K562 (cell line): Measurements from ENCODE around the gene TIMM17A. TPM values are rescaled to one million over a fixed set of nuclear protein-coding genes. Genes with fewer than 3 reads are reported as not detected.

Experiments
- ATAC-seq: fragments of 200-7000 bp; cut with Tn5 transposase; 3 replicates; pipeline ENCODE4 v1.9.1; 2020; ENCODE audit warnings: moderate library complexity
- BruUV-seq: library from RNA; stranded (reverse); fragments of 400-500 nt; replicated peaks from 2 replicates; lab custom pipeline; 2021; lab: Mats Ljungman, UMichigan
- CTCF ChIA-PET: fragments of 300-600 bp; formaldehyde crosslinking; extraction: SDS; loops from one replicate; lab custom pipeline; 2021; ENCODE audit warnings: low intra/inter-chr PET ratio; lab: Yijun Ruan, JAX
- POLR2A ChIA-PET: fragments of 300-600, 350-650 bp; sonication (Branson Sonifier 250); formaldehyde crosslinking; extraction: SDS; loops from one replicate; lab custom pipeline; 2021; ENCODE audit warnings: antibody characterized with exemption, inconsistent platforms; lab: Yijun Ruan, JAX
- DNase-seq, 4 experiments: peaks; one replicate each; pipeline versions ENCODE4 v3.0.0 to v3.0.0-alpha.2; 2011 to 2018; ENCODE audit warnings: low spot score in 3 of 4, mixed read lengths in 3 of 4; ENCODE audit errors: extremely low read depth in 1 of 4
- FAIRE-seq: peaks from 2 replicates; lab custom pipeline; 2011; peaks lifted over from hg19 to GRCh38; lab: Jason Lieb, UNC
- H2AFZ ChIP-seq: 2 replicates; pipeline ENCODE4 v1.6.0; 2011; ENCODE audit warnings: low read depth, low read length, control low read depth, inconsistent platforms
- H3K27ac ChIP-seq: fragments of 200-600 bp; 3 replicates; pipeline ENCODE4 v1.8.0; 2011; ENCODE audit warnings: low read depth, mild to moderate bottlenecking, control low read depth, inconsistent platforms, low read length, moderate library complexity, mixed read lengths; ENCODE audit errors: extremely low read depth
- H3K27me3 ChIP-seq, 2 experiments: fragments of 300-600 bp in 1 of 2; 2 replicates in 1 of 2; 3 replicates in 1 of 2; pipeline versions ENCODE4 v1.6.0 to v1.8.0; 2011; ENCODE audit warnings: inconsistent platforms in 2 of 2, low read length in 2 of 2, mild to moderate bottlenecking in 1 of 2, mixed read lengths in 1 of 2, moderate library complexity in 1 of 2; ENCODE audit not compliant: control insufficient read depth in 2 of 2, insufficient read depth in 2 of 2
- H3K36me3 ChIP-seq: fragments of 300-600 bp; 3 replicates; pipeline ENCODE4 v1.8.0; 2011; ENCODE audit warnings: mild to moderate bottlenecking, low read length, inconsistent platforms; ENCODE audit not compliant: control insufficient read depth, insufficient read depth
- H3K4me1 ChIP-seq, 2 experiments: fragments of 200-600 bp in 1 of 2; replicated peaks in 1 of 2; 2 replicates in 1 of 2; 3 replicates in 1 of 2; pipeline versions ENCODE4 v1.5.1 to v1.8.0; 2011; ENCODE audit warnings: inconsistent platforms in 2 of 2, low read length in 2 of 2, mild to moderate bottlenecking in 1 of 2, mixed read lengths in 1 of 2, moderate library complexity in 1 of 2; ENCODE audit not compliant: control insufficient read depth in 2 of 2, insufficient read depth in 2 of 2
- H3K4me2 ChIP-seq: 2 replicates; pipeline ENCODE4 v1.6.1; 2011; ENCODE audit warnings: low read length, control low read depth, inconsistent platforms, mixed read lengths; ENCODE audit not compliant: insufficient read depth
- H3K4me3 ChIP-seq: fragments of 200-600 bp; sonication (generic), shearing (Covaris generic); 2 replicates; pipeline ENCODE4 v1.5.1; 2016; ENCODE audit warnings: control low read depth, inconsistent platforms
- H3K79me2 ChIP-seq: fragments of 200-600 bp; 3 replicates; pipeline ENCODE4 v1.8.0; 2011; ENCODE audit warnings: low read length, inconsistent platforms; ENCODE audit not compliant: control insufficient read depth, insufficient read depth
- H3K9ac ChIP-seq, 2 experiments: 2 replicates each; pipeline versions ENCODE4 v1.6.0 to v1.6.1; 2011; ENCODE audit warnings: low read depth in 2 of 2, low read length in 2 of 2, control low read depth in 1 of 2, inconsistent platforms in 1 of 2, mild to moderate bottlenecking in 1 of 2, mixed read lengths in 1 of 2; ENCODE audit not compliant: insufficient read depth in 1 of 2
- H3K9me1 ChIP-seq: one replicate; pipeline ENCODE4 v1.6.0; 2011; ENCODE audit warnings: inconsistent platforms, mild to moderate bottlenecking, low read length, moderate library complexity; ENCODE audit not compliant: control insufficient read depth, insufficient read depth
- H3K9me3 ChIP-seq: replicated peaks from 2 replicates; pipeline ENCODE4 v1.5.1; 2011; ENCODE audit warnings: low read depth, low read length, inconsistent platforms; ENCODE audit not compliant: control insufficient read depth, insufficient read depth
- H4K20me1 ChIP-seq: replicated peaks from 2 replicates; pipeline ENCODE4 v1.6.1; 2011; ENCODE audit warnings: low read length, inconsistent platforms, mixed read lengths; ENCODE audit not compliant: control insufficient read depth, insufficient read depth
- CAMTA2 ChIP-seq: fragments of 250-450 bp; sonication (Bioruptor Pico); conservative IDR thresholded peaks from 2 replicates; pipeline ENCODE4 v1.5.1; 2022
- ETV6 ChIP-seq, 3 experiments: fragments of 150-350 bp in 1 of 3; sonication (generic) in 1 of 3; formaldehyde crosslinking in 1 of 3; IDR thresholded peaks; 2 replicates each; pipeline versions ENCODE4 v1.6.1 to v1.8.0; 2014 to 2022; ENCODE audit warnings: borderline replicate concordance in 2 of 3, low read depth in 2 of 3, antibody characterized with exemption in 1 of 3, low read length in 1 of 3, mild to moderate bottlenecking in 1 of 3, missing genetic modification reagents in 1 of 3
- MECOM ChIP-seq: fragments of 250-450 bp; sonication (Bioruptor Pico); IDR thresholded peaks from 2 replicates; pipeline ENCODE4 v1.8.0; 2022; ENCODE audit warnings: inconsistent platforms
- PRDM10 ChIP-seq: fragments of 450-650 bp; IDR thresholded peaks from 2 replicates; pipeline ENCODE4 v1.6.1; 2018; ENCODE audit not compliant: partially characterized antibody
- SOX6 ChIP-seq: fragments of 450-650 bp; IDR thresholded peaks from 2 replicates; pipeline ENCODE4 v1.6.1; 2014; ENCODE audit warnings: mild to moderate bottlenecking
- WGBS: fragments of 100-300 bp; shearing (Covaris generic); methylation state at CpG from one replicate; pipeline ENCODE4 v1.1.6; 2016; ENCODE audit warnings: low coverage, mixed read lengths; ENCODE audit not compliant: insufficient coverage; ENCODE audit errors: missing lambda C conversion rate; 5-methylcytosine and 5-hydroxymethylcytosine counted together
- in situ Hi-C: fragments of 300-500 bp; cut with MboI; formaldehyde crosslinking; loops from 4 replicates; pipeline ENCODE4 v1.15.0; 2018; ENCODE audit warnings: inconsistent platforms, mixed read lengths
- intact Hi-C: fragments of 100-400 bp; cut with micrococcal nuclease; formaldehyde crosslinking; loops from 2 replicates; pipeline ENCODE4 v1.14.2; 2022
- polyA plus RNA-seq, 8 experiments: library from polyadenylated mRNA; depleted of rRNA in 4 of 8; stranded (reverse) in 5 of 8; unstranded in 3 of 8; fragments of >200 nt; fragmentation: Nextera tagmentation in 2 of 8; fragmentation: Illumina TruSeq in 1 of 8; extraction: Ambion mirVana in 2 of 8; extraction: Trizol in 1 of 8; gene quantifications; 2 replicates each; pipeline versions ENCODE4 v1.2.1 to v1.2.3, GENCODE V29; 2011 to 2014; ENCODE audit warnings: inconsistent platforms in 1 of 8, missing spikeins in 1 of 8
- total RNA-seq, 7 experiments: library from RNA; depleted of rRNA in 6 of 7; stranded (reverse); fragments of >200 nt in 6 of 7; fragmentation: Illumina TruSeq in 2 of 7; extraction: Trizol in 2 of 7; gene quantifications; 2 replicates each; pipeline versions ENCODE4 v1.2.1 to v1.2.3, GENCODE V29; 2011 to 2021; ENCODE audit warnings: low replicate concordance in 1 of 7
- TF ChIP-seq, protein P1 (sequence below): sonication (generic); formaldehyde crosslinking; IDR thresholded peaks from 2 replicates; pipeline ENCODE4 v1.8.0; 2023; ENCODE audit warnings: mild to moderate bottlenecking, missing genetic modification reagents

The TIMM17A gene
- total and polyA plus RNA-seq, 9 of the 15 experiments (the other 6 are each of a cell fraction or from before 2014, with no cell fraction given): 116 to 744 (median 180) TPM

DNA sequence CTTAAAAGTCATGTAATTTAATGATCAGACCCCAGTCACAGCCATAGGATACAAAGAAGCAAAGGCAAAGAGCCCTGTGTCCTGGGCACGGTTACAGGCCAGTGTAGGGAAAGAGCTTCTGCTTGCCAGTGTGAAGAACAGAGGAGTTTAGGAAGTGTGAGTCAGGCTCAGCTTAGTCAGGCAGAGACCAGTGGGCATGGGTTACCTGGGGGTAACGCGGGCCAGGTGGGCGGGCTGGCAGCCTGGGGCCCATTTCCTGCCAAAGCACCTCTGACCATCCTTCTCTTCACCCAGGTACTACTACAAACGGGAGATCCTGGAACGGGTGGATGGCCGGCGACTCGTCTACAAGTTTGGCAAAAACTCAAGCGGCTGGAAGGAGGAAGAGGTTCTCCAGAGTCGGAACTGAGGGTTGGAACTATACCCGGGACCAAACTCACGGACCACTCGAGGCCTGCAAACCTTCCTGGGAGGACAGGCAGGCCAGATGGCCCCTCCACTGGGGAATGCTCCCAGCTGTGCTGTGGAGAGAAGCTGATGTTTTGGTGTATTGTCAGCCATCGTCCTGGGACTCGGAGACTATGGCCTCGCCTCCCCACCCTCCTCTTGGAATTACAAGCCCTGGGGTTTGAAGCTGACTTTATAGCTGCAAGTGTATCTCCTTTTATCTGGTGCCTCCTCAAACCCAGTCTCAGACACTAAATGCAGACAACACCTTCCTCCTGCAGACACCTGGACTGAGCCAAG is 59.8 kb downstream of the TIMM17A start:
- intact Hi-C loops (no loop called here), in situ Hi-C loops (no loop called here)
- Histone ChIP-seq H3K4me2 (no peak overlapping the region), H3K9me1 (no peaks in the 10 kb centered on the region), H3K4me3 (no peak overlapping the region), H3K27me3 (peaks cover 0 to 9% of the 10 kb centered on the region in 2 experiments; a peak in 1 of 5 replicates), H4K20me1 (0 out of 2 replicates have a peak, but pooled peaks cover 4% of the 10 kb centered on the region), H3K27ac (no peak overlapping the region), H3K9me3 (no peaks in the 10 kb centered on the region), H3K36me3 (no peaks in the 10 kb centered on the region), H3K9ac (peak overlapping the region in 1 of 2 experiments; percentile 32; a peak in 1 of 4 replicates), H3K79me2 (no peaks in the 10 kb centered on the region), H2AFZ (no peak overlapping the region), H3K4me1 (peaks cover 22 to 52% of the 10 kb centered on the region in 2 experiments)
- no TSS peak for BruUV-seq
- FAIRE-seq (no peak), DNase-seq (no peak), ATAC-seq (no peak)
- ChIA-PET CTCF (interaction anchor here (0.6 kb wide), 1 partner anchor 50 kb away, joined by 3 read pairs; no protein-coding TSS in a partner anchor), POLR2A (interaction anchor here (0.6 to 2.6 kb wide), 5 partner anchors 16 to 132 kb away, joined by 3 to 7 read pairs (median 3); no protein-coding TSS in a partner anchor)
- TF ChIP-seq ETV6 (IDR thresholded peaks at IDR 0.05; ENCODE audit: borderline replicate concordance in 1 of 2, low read depth in 2 of 2, low read length in 1 of 2) (no peak), ETV6 (CRISPR knock-in tag; IDR thresholded peaks at IDR 0.05; ENCODE audit: borderline replicate concordance) (no peak), CAMTA2 (no peak), MECOM (CRISPR knock-in tag) (no peak)
- 70% methylated on average over 17 of the region's 17 CpGs for WGBS

- Histone ChIP-seq H3K79me2 (no peaks in the 10 kb centered on the region), H3K36me3 (no peaks in the 10 kb centered on the region), H3K27ac (no peak overlapping the region), H2AFZ (no peak overlapping the region), H3K9me3 (no peaks in the 10 kb centered on the region), H3K9ac (no peak overlapping the region), H3K4me3 (no peak overlapping the region), H3K4me1 (peaks cover 22 to 47% of the 10 kb centered on the region in 2 experiments)
- WGBS: 49% methylated on average over 3 of the region's 3 CpGs
- FAIRE-seq (no peak), ATAC-seq (no peak)
- TF ChIP-seq PRDM10 (peak; percentile 31), SOX6 (no peak)
- TF ChIP-seq, protein P1, sequence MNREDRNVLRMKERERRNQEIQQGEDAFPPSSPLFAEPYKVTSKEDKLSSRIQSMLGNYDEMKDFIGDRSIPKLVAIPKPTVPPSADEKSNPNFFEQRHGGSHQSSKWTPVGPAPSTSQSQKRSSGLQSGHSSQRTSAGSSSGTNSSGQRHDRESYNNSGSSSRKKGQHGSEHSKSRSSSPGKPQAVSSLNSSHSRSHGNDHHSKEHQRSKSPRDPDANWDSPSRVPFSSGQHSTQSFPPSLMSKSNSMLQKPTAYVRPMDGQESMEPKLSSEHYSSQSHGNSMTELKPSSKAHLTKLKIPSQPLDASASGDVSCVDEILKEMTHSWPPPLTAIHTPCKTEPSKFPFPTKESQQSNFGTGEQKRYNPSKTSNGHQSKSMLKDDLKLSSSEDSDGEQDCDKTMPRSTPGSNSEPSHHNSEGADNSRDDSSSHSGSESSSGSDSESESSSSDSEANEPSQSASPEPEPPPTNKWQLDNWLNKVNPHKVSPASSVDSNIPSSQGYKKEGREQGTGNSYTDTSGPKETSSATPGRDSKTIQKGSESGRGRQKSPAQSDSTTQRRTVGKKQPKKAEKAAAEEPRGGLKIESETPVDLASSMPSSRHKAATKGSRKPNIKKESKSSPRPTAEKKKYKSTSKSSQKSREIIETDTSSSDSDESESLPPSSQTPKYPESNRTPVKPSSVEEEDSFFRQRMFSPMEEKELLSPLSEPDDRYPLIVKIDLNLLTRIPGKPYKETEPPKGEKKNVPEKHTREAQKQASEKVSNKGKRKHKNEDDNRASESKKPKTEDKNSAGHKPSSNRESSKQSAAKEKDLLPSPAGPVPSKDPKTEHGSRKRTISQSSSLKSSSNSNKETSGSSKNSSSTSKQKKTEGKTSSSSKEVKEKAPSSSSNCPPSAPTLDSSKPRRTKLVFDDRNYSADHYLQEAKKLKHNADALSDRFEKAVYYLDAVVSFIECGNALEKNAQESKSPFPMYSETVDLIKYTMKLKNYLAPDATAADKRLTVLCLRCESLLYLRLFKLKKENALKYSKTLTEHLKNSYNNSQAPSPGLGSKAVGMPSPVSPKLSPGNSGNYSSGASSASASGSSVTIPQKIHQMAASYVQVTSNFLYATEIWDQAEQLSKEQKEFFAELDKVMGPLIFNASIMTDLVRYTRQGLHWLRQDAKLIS (CRISPR knock-in tag): no peak
- TF ChIP-seq, all 486 proteins: peak for 1
- no peak for DNase-seq
- Histone ChIP-seq H3K27me3 (peaks cover 0 to 9% of the 10 kb centered on the region in 2 experiments; a peak in 1 of 5 replicates), H3K4me2 (no peak overlapping the region), H3K9me1 (no peaks in the 10 kb centered on the region), H4K20me1 (0 out of 2 replicates have a peak, but pooled peaks cover 4% of the 10 kb centered on the region)
- BruUV-seq: no TSS peak
- CTCF ChIA-PET: no interaction called here
- in situ Hi-C loops (no loop called here), intact Hi-C loops (no loop called here)
- POLR2A ChIA-PET: interaction anchor here (0.6 to 2.6 kb wide), 4 partner anchors 16 to 132 kb away, joined by 3 to 7 read pairs (median 4); no protein-coding TSS in a partner anchor
These were observed 60.3 kb downstream of the TIMM17A start for GRCh38 chr1:202015662-202015937.
